GM18507 (cell line): ENCODE results near the gene PRKCE.
"Not testable (repeated sequence)": the region's sequence is repeated elsewhere in the genome, so short reads cannot be mapped to it uniquely, and the experiment has no call there.

Experiments
- DNase-seq: peaks from one replicate; pipeline ENCODE4 v3.0.0; 2011; ENCODE audit warnings: low read depth; ENCODE audit not compliant: insufficient read length; ENCODE audit errors: extremely low spot score
- FAIRE-seq: peaks from 2 replicates; lab custom pipeline; 2011; peaks lifted over from hg19 to GRCh38; lab: Jason Lieb, UNC

PRKCE gene

GRCh38 chr2:45889620-45890370 is 238.3 kb downstream of the PRKCE start:
- DNase-seq (no peak), FAIRE-seq (peak; percentile 86)

- DNase-seq, FAIRE-seq: not testable (repeated sequence)
Measured at GRCh38 chr2:45890371-45890646, 238.8 kb downstream of the PRKCE start.

GRCh38 chr2:45890819-45891218 is 239.3 kb downstream of the PRKCE start:
- DNase-seq: no peak
- FAIRE-seq: peak; percentile 83

DNA sequence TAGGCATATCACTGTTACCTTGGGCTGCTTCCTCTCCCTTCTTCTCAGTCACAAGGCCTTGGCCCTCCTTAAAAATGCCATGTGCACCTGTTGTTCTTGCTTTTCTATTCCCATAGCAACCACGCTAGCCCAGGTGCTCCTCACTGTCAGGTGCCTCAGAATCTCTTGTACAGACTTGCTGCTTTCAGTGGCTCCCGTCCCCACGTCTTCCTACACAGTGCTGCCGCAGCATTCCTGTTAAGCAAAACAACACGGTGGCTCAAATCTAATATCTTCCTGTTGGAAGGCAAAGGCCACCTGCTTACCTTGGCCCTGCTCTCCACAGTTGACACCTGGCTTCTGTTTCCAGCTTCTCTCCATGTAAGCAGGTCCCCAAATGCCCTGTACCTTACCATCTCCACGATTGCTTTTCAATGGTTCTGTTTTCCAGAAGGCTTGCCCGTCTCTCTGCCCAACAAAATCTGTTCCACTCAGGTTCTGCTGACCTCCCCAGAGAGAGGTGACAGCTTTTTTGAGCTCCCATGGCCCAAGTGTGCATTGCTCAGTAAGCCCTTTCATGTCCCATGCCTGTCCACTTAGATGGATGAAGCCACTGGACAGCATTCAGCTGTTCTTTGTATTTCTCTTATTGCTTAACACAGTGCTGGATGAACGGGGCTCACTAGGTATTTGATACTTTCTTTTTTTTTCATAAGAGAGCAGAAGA is 240.4 kb downstream of the PRKCE start:
- DNase-seq: no peak

DNA sequence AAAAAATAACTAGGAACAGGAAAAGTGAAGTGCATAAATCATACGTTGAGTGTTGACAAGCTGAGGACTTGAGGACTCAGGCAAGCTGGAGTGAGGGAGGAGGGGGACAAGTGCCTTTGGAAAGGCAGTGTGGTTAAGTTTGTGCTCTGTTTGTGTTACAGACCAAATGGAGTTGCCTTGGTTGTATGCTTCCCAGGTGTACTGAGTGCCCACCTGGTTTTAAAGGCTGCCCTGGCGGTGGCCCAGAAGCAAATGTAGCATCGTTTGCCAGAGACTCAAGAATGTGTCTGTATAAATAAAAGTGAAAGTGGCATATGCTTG is 240.9 kb downstream of the PRKCE start:
- FAIRE-seq: no peak
- no peak for DNase-seq

More for the DNA sequence above, 240.4 kb downstream of the PRKCE start:
- no peak for FAIRE-seq

DNA sequence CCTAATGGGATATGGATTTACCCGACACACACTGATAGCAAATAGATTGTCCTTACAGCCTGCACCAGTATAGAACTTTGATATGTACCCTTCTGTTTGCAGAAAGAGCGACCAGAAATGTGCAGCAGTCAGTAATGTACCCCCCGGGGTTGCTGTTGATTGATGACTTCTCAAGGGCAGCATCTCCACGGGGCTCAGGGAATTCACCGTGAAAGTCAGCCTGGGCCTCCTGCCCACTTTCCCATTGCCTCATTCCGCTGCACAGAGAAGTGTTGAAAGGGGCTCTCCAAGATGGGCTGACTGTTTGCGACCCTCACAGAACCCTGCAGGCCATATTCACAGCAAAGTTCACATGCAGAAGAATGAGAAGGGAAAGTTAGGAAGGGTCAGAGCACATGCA is 241.3 kb downstream of the PRKCE start:
- DNase-seq (no peak), FAIRE-seq (no peak)

GRCh38 chr2:45894211-45894610 is 242.7 kb downstream of the PRKCE start:
- DNase-seq (no peak), FAIRE-seq (no peak)

- no peak for DNase-seq
- no peak for FAIRE-seq
Measured at GRCh38 chr2:45895241-45895861, 243.9 kb downstream of the PRKCE start.

GRCh38 chr2:45896311-45896710 is 244.8 kb downstream of the PRKCE start:
- FAIRE-seq: no peak

GRCh38 chr2:45897842-45898241 is 246.4 kb downstream of the PRKCE start:
- DNase-seq: no peak
- no peak for FAIRE-seq

More at GRCh38 chr2:45896311-45896710, 244.8 kb downstream of the PRKCE start:
- DNase-seq: no peak

GRCh38 chr2:45898819-45899218 is 247.3 kb downstream of the PRKCE start:
- DNase-seq (no peak), FAIRE-seq (no peak)

GRCh38 chr2:45899926-45900325 is 248.5 kb downstream of the PRKCE start:
- no peak for FAIRE-seq

GRCh38 chr2:45901468-45902032 is 250.1 kb downstream of the PRKCE start:
- FAIRE-seq (no peak), DNase-seq (no peak)

More at GRCh38 chr2:45899926-45900325, 248.5 kb downstream of the PRKCE start:
- no peak for DNase-seq

- FAIRE-seq (no peak), DNase-seq (no peak)
Measured at GRCh38 chr2:45902380-45902779, 250.9 kb downstream of the PRKCE start.

DNA sequence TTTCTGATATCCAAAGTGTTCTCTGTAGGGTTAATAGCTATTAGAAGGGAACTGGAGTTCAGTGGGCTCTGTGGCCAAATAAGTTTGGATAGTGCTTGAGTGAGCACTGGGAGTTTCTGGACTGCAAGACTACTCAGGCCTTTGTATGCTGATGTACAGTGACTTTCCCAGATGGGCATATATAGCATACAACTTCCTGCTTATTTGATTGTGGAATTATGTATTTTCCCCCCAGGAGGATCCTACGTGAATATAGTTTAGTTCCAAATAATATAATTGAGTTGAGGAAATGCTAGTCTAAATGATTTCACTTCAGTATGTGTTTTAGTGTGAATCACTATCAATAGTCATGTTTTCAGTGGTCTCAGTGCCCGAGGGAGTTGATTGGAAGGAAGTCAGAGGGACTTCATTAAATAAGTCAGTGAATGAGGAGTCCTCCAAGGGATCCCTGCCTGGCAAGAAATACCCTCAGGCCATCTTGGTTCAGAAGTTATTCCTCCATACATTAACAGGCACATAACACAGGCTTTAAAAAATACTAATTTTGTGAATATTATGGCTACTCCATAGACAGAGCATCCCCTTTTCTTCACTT is 251.4 kb downstream of the PRKCE start:
- FAIRE-seq (peak; percentile 33), DNase-seq (no peak)

GRCh38 chr2:45904267-45904945 is 252.9 kb downstream of the PRKCE start:
- peak; percentile 89 for FAIRE-seq
- peak; percentile 46 for DNase-seq

DNA sequence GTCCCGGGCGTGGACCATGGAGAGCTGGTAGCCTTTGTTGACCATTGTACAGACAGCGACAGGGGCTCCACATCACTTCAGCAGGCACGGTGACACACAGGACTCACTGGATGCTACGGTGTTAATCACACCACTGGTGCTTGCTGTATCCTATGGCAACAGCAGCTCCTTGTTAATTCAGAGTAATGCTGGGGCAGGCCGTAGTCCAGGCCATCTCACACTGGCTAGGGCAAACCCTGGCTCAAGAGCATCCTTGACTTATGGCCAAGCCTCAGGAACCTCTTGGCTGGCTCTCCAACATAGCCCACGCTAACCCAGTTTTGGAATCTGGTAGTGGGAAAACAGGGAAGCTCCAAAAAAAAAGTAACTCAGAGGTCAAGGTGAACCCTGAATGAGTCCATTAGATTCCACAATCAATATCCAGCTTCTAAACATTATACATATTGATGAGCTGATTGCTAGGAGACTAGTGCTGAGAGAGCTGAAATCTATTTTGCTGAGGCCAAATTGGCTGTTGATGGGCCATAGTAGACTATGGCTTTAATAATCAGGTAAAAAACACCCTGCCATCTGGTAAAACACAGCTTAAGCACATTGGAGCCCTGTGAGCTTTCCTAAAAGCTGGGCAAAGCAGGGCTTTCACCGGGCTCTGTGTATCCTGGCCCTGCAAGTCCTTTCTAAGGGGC is 253.6 kb downstream of the PRKCE start:
- DNase-seq (no peak), FAIRE-seq (no peak)

- DNase-seq: no peak
- FAIRE-seq: peak; percentile 47
Measured at GRCh38 chr2:45905632-45905958, 254.1 kb downstream of the PRKCE start.

GRCh38 chr2:45907592-45907991 is 256.1 kb downstream of the PRKCE start:
- FAIRE-seq: no peak

More at GRCh38 chr2:45907592-45907991, 256.1 kb downstream of the PRKCE start:
- no peak for DNase-seq
